GM13976 (cell line): ENCODE results near the gene TYMS.

Experiments
- DNase-seq: peaks from one replicate; pipeline ENCODE4 v3.0.0; 2012; ENCODE audit warnings: low spot score
- CTCF ChIP-seq: IDR thresholded peaks from 2 replicates; pipeline ENCODE4 v1.5.1; 2012; ENCODE audit warnings: borderline replicate concordance, mild to moderate bottlenecking; ENCODE audit not compliant: insufficient read depth; ENCODE audit errors: extremely low read depth, missing control alignments, control extremely low read depth
- in situ Hi-C: fragments of 300-500 bp; cut with MboI; formaldehyde crosslinking; loops from one replicate; pipeline ENCODE4 v1.12.0; 2022; ENCODE audit warnings: low sequenced_read_pairs, mixed read lengths, inconsistent platforms; ENCODE audit not compliant: unreplicated experiment

TYMS gene

GRCh38 chr18:641224-641623 is 16.2 kb upstream of the TYMS start:
- DNase-seq, result no peak
- no peak for TF ChIP-seq CTCF
- in situ Hi-C loops, result no loop called here

GRCh38 chr18:644395-645004 is 13.0 kb upstream of the TYMS start:
- DNase-seq, result no peak
- in situ Hi-C loops, result no loop called here
- TF ChIP-seq CTCF, result no peak

GRCh38 chr18:647304-647703 is 10.1 kb upstream of the TYMS start:
- in situ Hi-C loops, result no loop called here
- DNase-seq, result no peak
- TF ChIP-seq CTCF, result no peak

- in situ Hi-C loops, result no loop called here
- no peak for TF ChIP-seq CTCF
- no peak for DNase-seq
Observed at GRCh38 chr18:649341-649740, 8.1 kb upstream of the TYMS start.

- no peak for DNase-seq
- no peak for TF ChIP-seq CTCF
- in situ Hi-C loops, result no loop called here
Observed at GRCh38 chr18:650428-650858, 7.0 kb upstream of the TYMS start.

GRCh38 chr18:652131-652530 is 5.3 kb upstream of the TYMS start:
- in situ Hi-C loops, result no loop called here
- no peak for TF ChIP-seq CTCF
- DNase-seq, result no peak
